ENCODE results near the gene NTM.

Gene NTM

DNA sequence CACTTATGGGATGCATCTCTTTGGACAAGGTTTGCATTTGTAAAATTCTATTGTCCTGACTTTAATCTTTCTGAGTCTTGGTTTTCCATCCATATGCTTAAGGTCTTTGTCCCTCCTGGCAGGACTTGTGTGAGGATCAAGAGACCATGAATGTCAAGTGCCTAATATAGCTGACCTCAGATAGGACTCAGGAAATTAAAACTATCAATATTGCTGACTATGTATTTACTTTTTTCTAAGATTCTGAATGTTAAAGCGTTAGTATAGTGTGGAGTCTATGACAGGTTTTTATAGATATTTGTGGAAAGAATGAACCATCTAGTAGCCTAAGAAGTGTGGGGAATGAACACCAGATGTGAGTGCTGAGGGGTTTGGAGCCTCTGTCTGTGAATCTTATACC lies 637.8 kb downstream of the NTM start:
- no peak for DNase-seq (ENCODE audit: low spot score)

DNA sequence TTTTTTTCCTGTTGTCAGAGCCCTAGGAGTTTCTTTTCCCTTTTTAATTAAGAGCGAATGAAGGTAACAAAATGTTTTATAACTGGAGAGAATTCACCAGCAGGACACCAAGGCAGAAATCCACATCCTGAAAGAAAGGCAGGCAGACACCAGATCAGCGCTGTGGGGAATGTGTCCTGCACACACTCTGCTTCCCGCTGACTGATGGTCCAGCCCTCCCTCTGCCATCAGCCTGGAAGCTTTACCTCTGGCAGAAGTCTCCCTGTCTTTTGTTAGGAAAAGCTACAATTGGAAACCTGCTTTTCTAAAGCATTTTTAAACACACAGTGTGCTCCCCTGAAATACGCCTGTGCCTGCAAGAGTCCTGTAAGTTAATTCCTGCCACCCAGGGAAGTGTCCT lies 638.5 kb downstream of the NTM start:
- no peak for DNase-seq (ENCODE audit: low spot score)

DNA sequence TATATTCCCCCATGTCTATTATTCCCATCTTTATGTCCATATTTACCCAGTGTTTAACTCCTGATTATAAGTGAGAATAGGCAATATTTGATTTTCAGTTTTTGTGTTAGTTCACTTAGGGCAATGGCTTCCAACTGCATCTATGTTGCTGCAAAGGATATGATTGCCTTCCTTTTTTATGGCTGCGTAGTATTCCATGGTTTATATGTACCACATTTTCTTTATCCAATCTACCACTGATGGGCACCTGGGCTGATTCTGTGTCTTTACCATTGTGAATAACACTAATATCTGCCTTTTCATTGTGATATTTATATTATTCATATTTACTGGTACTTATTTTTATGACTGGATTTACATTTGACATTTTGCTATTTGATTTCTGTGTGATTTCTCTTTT lies 649.6 kb downstream of the NTM start:
- no peak for DNase-seq (ENCODE audit: low spot score)

DNA sequence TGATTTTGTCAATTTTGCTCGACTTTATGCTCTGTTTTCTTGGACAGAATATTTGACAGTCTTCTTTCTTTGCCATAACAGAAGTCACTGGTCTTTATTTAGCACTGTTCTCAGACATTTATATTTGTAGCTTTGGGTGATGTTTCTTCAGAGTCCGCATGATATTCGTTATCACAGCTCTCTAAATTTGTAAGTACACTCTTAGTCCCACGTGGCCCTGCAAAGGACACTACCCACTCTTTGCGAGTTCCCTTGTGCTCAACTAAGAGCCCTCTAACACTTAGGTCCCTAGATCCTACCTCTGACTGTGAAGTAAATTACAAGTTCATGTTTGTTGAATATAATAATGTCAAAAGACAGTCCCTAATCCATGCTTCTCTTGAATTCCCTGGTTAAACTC lies 651.9 kb downstream of the NTM start:
- DNase-seq (ENCODE audit: low spot score), result no peak

DNA sequence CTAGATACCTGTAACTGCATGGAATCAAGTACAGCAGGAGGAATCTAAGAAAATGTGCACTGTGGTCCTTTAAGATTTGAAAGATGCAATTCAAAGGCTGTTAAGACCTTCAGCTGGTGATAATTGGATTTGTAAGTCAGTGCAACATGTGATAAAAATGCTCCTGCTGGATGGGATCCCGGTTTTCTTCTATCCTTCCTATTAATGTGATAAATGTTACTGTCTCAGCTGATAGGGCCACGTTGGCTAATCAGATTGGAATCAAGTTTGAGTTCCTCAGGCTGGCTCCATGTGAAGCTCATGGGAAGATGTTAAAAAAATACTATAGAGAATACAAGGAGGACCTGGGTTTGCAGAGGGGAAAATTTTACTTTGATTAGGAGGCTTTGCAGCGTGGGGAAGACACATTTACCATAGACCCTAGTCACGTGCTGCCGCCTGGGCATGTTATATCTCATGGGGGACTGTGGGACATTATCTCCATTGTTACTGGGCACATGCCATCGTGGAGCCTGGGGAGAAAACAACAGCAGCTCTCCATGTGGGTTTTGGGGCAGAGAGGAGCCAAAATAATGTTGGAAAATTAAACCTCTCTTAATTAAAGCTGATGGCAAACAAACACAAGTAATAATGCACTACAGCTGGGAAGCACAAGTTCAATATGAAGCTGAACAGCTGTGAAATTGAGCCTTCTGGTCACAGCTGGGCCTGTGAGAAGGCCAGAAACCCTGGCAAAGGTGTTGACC lies 652.5 kb downstream of the NTM start:
- DNase-seq (ENCODE audit: low spot score), result no peak

DNA sequence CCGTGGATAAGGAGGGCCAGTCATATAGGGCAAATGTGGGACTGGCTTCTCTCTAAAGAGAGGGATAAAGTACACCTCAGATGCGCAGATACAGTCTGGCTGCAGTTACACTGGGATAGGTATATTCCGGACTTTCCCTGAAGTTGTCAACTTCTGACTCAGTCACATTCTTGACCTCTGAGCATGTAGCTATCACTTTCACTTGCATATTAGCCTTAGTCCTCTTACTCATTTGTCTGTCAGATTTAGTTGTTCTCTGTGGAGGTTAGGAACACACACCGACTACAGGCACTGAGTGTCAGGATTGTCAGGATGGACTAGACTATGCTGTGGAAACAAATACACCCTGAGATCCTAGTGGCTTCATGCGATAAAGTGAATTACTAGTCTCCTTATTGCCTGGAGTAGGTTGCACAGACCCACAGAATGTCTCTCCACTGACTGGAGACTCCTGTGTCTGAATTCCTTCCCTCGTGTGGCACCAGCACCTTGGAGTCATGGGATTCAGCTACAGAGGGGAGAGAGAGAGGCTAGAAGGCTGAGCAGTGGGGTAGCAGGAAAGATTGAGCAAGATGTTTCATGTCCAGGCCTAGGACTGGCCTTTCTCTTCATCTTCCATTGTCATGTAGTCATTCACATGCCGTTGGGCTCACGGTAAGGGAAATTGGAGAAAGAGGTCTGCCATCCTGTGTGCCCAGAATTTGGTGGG lies 654.3 kb downstream of the NTM start:
- no peak for DNase-seq (ENCODE audit: low spot score)

DNA sequence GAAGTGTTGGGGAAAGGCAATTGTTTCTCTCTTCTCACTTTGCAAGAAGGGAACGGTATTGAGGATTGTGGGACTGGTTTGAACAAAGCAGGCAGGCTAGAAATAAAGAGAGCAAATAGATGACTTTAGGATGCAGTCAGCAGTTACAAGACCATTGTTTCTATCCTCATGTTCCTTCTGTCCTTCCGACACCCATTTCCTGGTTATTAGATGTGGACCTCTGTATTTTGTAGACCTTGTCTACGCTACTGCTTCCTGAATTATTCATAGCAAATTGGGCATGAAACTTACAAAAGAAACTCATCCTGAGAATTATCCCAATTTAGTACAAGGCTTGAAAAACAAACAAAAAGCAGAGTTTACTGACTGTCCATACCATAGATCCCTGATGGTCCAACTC lies 656.3 kb downstream of the NTM start:
- DNase-seq (ENCODE audit: low spot score), result no peak

DNA sequence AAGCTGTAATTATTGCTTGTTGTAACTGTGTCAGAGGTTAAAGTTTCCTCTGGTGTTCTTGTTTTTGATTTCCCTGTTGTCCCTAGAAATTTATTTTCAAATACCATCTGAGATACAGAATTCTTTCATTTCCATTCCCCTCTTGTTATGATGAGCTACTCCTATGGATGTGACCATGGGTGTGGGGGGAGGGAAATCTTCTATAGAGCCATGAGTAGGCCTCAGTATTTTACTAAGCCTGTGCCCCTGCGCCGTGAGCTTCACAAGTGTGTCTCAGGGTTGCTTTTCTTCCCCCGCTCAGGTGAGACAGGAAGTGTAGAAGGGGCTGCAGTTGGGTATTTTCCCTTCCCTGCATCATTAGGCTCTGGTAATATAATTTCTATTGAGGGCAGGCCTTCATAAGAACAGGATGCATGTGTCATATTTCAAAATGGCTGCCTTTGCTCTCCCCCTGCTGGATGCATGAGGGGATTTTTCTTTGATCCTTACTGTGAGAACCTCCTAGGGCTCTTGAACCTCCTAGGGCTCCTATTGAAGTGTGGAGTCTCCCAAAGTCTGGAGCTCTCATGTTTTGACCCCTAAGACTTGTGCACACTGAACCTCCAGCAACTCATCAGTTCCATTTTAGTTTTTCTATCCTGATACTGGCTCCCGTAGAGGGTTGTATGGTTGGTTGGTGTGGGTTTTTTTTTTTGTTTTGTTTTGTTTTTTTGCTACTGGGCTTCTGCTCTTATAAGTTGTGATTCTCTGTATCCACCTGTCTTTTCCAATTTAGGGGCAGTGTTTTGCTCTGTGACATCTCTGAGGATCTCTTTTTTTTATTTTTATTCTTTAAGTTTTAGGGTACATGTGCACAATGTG lies 658.2 kb downstream of the NTM start:
- no peak for DNase-seq (ENCODE audit: low spot score)

DNA sequence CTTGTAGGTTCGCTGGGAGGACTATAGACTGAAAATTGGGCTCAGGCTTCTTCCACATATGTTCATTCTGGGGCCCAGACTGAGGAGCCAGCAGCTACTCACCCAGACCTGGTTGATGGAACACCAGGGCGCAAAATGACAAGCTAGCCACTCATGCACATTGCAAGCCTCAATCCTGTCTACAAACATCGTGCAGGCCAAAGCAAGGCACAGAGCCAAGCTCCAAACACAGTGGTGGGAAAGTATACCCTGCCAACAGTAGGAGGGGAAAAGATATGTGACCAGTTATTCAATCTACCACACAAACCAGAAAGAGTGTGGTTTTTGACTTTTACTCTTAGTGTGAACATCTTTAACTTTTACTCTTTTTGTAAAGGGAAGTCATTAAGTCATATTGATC lies 660.5 kb downstream of the NTM start:
- DNase-seq (ENCODE audit: low spot score), result no peak

DNA sequence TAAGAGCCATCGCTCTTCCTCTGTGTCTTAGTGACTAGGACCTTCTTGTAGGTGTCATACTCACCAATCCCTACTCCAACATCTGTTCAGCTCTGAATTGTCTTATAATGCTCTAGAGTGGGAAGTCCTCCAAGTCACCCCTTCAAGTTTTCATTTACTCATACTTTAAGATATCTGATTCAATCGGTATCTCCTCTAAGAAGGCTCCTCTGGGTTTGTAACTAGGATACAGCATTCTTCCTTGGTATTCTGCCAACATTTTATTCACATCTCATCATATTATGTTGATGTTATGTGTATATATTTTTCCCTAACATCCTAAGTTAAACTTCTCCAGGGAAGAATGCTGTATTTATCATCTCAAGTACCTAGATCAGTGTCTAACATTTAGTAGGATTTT lies 662.1 kb downstream of the NTM start:
- DNase-seq (ENCODE audit: low spot score), result no peak

DNA sequence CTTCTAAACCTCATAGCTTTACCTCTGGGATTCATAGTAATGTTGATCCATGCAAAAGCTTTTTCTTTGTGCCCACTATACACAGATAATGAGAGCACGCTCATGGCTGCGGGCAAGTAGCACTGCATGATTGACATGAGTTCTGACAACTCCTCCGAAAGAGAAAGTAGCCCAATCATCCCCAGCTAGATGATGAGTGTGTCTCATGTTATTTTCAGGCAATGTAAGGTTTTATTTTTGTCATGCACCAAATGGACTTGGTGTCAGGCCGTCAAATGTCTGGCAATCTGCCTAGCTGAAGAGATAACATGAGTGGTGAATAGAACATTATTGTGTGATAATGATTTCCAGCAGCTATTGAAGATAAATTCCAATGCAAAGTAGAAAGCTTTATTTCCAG lies 662.6 kb downstream of the NTM start:
- DNase-seq (ENCODE audit: low spot score), result no peak

DNA sequence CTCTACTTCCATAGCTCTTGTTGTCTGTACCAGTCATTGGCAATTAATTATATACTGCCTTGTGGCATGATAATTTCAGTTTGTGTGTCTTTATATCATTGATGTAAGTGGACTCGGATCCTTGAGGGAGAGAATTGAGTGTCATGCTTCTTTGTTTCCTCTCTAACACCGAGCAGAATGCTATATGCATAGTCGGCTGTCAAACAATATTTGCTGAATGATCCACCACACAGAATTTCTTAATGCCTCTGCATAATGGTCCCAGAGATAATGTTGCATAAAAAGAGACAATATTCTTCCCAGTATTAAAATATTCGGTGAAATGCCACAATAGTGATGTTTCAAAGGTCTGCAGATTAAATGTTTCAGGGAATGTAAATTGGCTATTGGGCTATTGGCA lies 664.8 kb downstream of the NTM start:
- no peak for DNase-seq (ENCODE audit: low spot score)

DNA sequence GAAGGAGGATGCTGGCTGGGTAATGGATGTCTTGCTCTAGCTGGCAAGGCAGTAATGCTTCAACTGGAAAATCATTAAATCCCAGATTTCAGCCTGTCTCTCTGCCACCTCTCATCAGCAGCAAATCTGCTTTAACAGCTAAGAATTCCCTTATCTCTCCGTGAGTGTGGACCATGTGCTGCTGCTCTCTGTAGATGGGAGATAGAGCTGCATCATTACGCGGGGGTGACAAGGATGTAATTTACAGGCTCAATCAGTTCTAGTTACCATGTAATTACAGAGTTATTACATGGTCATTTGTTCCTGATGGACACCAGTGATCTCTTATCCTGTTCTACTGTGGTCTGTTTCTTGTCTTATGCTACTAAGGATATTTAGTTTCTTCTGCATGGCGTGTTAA lies 665.4 kb downstream of the NTM start:
- DNase-seq (ENCODE audit: low spot score), result no peak

DNA sequence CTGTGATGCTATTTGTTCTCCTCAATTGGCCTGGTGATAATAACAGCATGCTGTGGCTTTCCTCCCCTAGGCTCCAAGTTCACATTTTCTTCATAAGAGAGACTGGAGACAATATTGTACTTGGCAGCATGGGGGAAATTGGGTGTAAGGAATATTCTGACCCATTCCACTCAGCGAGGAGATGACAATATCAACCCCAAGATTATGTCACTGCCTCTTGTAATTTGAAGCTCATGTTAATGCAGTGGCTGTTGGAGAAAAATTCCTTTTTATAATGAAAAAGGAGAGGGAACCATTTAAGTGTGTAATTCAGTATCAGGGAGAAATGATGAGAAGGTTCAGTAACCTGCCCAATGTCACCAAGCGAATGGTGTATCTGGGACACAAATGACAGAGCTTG lies 665.8 kb downstream of the NTM start:
- DNase-seq (ENCODE audit: low spot score), result no peak

DNA sequence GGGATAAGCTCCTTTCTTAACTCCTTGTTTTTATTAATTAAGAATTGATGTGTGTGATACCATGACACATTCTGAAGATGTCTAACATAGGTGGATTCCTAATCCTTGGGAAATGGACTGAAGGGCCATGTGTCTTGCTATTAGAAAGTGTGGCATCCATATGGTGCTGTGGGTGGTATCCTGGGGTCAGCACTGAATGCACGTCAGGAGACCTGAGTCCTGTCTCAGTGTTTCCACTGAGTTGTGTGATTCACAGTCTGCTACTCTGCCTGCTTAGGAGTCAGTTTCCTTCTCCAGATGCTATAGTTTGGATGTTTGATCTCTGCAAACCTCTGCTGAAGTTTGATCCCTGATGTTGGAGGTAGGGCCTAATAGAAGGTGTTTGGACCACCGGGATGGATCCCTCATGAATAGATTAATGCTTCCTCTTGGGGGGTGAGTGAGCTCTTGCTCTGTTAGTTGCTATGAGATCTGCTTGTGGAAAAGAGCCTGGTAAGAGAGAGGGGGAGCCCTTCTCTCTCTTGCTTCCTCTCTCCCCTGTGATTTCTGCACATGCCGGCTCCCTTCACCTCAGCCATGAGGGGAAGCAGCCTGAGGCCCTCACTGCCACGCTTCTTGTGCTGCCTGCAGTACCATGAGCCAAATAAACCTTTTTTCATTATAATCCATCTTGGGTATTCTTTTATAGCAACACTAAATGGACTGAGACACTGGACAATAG lies 666.5 kb downstream of the NTM start:
- DNase-seq (ENCODE audit: low spot score), result no peak

DNA sequence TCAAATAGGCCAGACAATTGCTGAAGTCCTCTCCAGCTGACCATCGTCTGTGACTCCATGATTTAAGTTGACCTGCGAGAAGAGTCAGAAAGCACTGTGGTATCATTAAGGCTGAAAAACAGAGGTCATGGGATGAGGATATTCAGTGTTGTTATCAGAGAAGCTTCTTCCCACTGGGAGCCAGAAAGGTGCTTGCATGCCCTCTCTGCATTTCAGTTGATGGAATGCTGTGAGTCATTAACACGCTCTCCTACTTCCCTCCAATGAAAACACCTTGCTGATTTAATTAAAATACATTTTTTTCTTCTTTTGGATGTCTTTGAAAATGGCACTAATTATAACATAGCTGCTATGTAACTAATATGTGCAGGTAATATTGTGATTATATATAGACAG lies 667.0 kb downstream of the NTM start:
- no peak for DNase-seq (ENCODE audit: low spot score)

DNA sequence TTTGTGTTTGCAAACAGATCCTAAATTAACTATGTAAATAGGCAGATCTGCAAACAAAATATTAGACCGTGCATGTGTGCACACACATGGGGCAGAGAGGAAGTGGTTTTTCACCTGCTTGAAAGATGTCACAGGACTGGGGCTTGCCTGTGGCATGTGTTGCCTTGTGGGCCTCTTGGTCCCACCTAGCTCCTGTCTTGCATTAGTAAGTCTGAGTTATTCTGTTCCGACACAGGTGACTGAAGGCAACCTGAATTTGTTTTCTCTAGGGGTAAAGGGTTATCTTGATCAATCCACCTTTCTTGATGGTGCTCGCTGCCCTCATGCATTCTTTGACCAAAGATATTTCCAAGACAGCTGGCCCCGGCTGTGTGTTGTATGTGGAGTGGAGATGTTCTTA lies 667.5 kb downstream of the NTM start:
- peak; percentile 33 for DNase-seq (ENCODE audit: low spot score)

DNA sequence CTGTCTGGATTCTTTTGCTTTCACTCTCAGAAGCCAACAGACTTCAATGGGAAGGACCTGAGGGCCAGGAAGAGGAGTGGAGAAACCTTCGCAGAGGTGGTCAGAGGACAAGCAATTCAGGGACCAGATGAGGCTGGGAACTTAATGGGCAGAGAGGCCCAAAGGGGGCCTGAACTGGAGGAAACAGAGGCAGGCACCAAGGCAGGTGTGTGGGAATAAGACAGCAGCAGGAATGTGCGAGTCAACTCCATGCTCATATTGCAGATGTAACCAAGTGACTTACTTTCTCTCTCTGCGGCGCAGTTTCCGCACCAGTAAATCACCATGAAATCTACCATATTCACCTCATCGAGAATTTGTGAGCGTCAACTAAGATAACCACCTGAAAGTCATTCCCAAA lies 669.1 kb downstream of the NTM start:
- DNase-seq (ENCODE audit: low spot score), result no peak

DNA sequence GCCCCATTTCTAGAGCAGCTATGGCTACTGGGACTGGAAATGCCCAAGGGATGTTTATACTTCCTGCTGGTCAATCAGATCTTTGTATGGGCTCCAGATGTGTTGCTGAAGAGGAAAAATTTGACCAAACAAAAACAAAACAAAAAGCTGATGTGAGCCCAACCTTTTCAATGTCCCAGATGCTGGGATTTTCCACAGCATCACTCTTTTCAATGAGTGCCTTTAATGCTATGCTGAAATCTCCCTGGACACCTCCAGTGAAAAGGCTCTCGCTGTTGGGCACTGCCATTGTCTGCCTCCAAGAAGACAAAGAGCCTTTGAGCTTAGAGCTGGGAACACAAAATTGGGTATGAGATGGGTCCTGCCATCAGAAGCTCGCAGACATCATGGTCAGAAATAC lies 671.9 kb downstream of the NTM start:
- DNase-seq (ENCODE audit: low spot score), result no peak

DNA sequence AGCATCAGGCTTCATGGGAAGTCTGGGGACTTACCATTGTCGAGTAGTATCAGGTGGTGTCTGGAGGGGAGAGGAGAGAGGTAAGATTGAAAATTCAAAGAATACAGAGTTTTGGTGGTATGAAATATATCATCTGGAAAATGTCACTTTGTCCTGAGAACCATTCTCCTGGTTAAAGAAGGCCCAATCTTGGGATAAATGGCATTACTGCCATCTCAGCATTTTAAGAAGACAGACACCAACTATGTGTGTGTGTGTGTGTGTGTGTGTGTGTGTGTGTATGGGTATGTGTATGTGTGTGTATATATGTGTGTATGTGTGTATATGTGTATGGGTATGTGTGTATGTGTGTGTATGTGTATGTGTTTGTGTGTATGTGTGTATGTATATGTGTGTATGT lies 673.3 kb downstream of the NTM start:
- DNase-seq (ENCODE audit: low spot score), result no peak

DNA sequence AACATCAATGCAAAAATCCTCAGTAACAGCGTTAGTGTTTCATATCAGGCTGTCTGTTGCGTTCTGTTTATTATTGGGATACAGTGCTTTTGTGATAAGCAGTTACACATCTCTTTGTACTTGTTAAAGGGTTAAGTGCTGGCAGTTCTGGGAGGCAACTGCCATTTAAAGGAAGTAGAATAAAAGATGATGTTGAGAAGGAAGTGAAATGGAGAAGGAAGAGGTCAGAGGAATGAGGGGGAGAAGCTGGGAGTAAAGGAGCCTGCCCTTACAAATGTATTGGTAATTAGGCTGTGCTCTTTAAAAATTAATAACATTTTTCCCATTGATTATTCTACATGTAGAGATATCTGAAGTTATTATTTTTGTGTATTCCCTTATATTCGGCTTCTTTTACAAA lies 674.7 kb downstream of the NTM start:
- no peak for DNase-seq (ENCODE audit: low spot score)

DNA sequence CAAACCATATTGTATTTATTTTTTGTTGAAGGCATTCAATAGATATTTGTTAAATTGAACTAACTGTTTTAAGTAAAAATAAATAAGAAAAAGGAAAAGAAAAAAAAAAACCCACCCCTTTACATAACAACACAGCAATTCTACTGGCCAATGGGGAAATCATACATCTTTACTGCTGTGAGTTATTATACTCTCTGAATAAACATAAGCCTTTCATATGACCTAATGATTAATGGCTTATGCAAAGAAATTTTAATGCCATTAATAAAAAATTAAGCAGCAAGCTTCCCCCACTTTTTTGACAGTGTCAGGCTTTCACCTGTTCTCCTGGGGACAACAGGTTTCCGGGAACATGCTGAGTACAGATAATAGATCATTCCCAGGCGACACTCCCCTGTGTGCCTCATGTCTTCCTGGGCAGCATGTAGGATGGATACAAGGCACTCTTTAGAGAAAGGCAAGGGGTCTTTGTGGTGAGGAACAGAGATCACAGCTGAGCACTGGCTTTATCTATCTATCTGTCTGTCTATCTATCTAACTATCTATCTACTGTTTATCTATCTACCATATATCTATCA lies 676.0 kb downstream of the NTM start:
- DNase-seq (ENCODE audit: low spot score), result no peak
